Stimulated activated CD8-positive, alpha-beta memory T cell treated with anti-CD3 and anti-CD28 coated beads, Interleukin-12 subunit alpha, Interleukin-12 subunit beta, amount 100 ng/mL, for 4 hours (primary cell): Measurements from ENCODE around the gene MACIR.
"Not testable (repeated sequence)": the region's sequence is repeated elsewhere in the genome, so short reads cannot be mapped to it uniquely, and the experiment has no call there.

Experiments used
- DNase-seq: peaks from one replicate; pipeline ENCODE4 v3.0.0-alpha.2; 2020; ENCODE audit warnings: low read depth

Gene MACIR

DNA sequence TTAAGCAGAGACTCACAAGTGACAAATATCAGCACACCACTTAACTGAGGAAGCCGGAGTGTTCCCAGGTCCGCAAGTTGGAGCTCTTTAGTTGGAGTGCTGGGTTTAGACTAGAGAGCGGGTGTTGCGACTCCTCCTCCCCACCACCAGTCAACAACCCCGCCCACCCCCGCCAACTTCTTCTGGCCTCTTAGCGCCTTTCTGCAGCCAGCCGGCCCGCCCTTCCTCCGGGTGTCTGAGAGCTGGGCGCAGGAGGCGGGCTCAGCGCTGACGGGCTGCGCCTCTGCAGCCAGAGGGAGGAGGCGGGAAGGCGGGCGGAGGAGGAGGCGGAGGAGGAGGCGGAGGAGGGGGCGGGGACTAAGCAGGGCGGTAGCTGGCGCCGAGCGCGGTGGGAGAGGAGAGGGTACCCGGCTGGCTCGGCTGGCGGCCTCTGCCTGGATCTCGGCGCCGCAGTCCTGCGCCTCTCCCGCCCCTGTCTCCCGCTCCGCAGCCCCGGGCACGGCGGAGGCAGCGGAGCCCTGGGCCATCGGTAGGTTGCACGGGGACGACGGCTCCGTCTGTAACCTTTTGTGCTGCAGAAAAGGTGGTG is at the start of gene MACIR:
Gene MACIR (plus strand): TSS at position 396 of the 589 bp plus-strand sequence. CDS start 17,157 bp downstream, outside the sequence.
- peak; percentile 87 for DNase-seq

DNA sequence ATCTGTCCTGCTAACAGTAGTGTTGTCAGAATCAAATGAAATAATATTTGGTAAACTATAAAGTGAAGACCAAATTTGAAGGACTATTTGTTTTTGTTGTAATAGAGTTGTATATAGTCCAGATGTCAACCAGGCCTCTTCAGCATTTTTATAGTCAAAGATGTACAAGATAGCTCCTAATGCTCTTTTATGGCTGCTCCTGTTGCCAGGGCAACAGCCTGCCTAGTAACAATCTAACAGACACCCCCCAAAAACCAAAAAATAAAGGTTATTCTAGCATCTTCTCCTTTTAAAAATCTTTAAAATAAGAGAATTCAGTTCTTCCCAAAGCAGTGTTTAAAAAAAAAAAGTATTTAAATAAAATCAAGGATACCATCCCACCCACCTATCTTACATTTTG is 49.5 kb upstream of the MACIR start:
- no peak for DNase-seq

DNA sequence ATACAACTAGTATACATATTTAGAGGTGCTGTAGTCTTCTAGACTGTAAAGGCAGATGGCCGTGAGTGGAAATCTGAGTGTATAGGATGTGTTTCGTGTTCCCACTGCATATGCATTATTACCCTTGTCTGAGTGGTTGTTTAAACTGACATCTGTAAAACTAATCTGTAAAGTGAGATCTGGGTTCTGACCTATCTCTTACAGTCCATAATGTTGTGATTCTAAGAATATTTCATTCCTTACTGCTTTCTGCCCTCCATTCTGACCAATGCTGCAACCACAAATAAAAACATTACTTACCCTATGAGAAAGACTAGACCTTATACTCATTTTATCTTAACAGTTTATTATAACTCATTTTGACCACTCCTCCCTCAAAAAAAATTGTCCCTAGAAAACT is 47.6 kb upstream of the MACIR start:
- no peak for DNase-seq

- no peak for DNase-seq
Measured at GRCh38 chr5:103211576-103212561, 46.7 kb upstream of the MACIR start.

DNA sequence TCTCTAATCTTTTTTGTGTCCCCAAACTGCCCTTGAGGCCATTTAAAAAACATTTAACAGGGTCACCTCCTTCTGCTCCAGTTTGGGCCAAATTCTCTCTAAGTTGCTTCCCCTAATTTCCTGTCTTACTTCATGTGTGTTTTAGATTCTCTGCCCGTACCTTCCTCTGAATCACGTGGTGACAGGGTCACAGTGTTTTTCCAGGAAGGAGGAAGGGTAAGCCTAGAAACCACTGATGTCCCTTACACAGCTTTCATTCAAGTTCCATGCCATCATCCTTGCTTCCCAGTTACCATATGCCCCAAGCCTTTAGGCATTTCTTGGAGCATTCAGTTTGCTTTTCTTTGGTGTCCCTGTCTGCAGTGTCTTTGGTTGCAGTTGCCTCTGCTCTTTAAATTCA is 42.4 kb upstream of the MACIR start:
- no peak for DNase-seq

DNA sequence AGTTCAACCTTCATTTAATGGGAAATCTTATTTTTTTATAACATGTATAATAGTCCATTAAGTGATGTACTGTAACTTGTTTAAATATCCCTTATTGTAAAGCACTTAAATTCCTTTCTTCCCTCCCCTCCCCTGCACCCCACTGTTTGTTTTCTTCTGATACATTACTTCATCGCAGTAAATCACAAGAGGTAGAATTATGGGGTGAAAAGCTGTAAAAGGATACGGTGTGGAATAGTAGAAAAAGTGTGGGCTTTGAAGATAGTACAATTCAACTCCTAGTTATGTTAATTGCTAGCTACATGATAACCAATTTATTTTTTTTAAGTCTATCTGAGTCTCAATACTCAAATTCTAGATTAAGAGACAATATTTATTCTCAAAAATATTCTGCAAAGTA is 41.9 kb upstream of the MACIR start:
- no peak for DNase-seq

- DNase-seq, result no peak
Measured at GRCh38 chr5:103217101-103217500, 41.5 kb upstream of the MACIR start.

GRCh38 chr5:103218164-103218563 is 40.4 kb upstream of the MACIR start:
- DNase-seq, result no peak

GRCh38 chr5:103219074-103219473 is 39.5 kb upstream of the MACIR start:
- DNase-seq, result not testable (repeated sequence)

- no peak for DNase-seq
Measured at GRCh38 chr5:103223031-103223955, 35.3 kb upstream of the MACIR start.

GRCh38 chr5:103224118-103224893 is 34.3 kb upstream of the MACIR start:
- DNase-seq, result no peak

GRCh38 chr5:103224894-103225246 is 33.7 kb upstream of the MACIR start:
- no peak for DNase-seq

GRCh38 chr5:103228061-103228460 is 30.5 kb upstream of the MACIR start:
- DNase-seq, result no peak

DNA sequence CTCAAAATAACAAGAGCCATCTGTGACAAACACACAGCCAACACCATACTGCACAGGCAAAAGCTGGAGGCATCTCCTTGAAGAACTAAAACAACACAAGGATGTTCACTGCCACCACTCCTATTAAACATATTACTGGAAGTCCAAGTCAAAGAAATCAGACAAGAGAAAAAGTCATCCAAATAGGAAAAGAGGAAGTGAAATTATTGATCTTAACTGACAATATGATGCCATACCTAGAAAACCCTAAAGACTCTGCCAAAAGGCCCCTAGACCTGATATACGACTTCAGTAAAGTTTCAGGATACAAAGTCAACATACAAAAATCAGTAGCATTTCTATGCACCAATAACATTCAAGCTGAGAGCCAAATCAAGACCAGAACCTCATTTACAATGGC is 30.0 kb upstream of the MACIR start:
- no peak for DNase-seq

- DNase-seq, result no peak
Measured at GRCh38 chr5:103232393-103232999, 26.1 kb upstream of the MACIR start.

DNA sequence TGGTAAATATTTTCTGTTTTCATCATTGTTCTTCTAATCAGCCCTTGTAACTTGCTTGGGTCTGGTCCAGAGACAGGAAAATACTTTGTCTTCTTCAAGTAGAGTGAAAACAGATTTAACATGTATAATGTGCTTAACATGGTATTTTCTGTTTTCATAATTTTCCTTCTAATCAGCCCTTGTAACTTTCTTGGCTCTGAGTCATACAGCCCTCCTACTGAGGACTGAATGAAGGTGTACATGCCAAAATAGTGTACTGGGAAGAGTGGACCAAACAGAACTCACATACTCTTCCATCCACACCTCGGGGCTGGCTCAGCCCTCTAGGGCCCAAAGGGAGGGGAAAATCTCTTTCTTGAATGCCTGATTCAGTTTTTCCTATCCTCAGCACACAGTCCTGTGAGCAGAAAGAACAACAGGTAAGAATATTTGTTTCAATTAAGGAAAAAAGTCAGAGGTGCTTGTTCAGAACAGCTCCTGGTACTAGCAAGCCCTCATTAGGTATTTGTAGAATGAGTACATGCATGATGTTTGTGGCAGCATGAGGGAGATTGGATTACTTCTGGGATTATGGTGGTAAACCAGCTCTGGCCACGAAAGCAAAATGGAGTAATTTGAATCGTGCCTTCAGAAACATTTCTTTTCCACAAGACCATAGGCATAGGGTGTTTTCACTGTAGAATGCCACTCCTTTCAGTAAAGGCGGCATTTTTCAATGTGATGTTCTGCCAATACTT is 24.2 kb upstream of the MACIR start:
- no peak for DNase-seq

- no peak for DNase-seq
Measured at GRCh38 chr5:103235891-103236290, 22.7 kb upstream of the MACIR start.

DNA sequence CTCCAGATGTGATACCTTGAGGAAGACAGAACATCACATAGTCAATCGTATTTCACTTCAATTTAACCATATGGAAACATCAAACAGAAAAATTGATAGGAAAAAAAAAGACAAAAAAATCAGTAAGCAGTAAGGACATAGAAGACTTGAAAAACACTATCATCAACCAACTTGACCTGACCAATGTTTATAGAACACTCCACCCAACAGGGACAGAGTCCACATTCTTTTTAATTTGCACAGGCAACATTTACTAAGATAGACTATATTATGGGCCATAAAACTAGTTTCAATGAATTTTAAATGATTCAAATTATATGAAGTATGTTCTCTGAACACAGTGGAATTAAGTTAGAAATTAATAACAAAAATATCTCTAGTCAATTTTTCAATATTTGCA is 20.8 kb upstream of the MACIR start:
- DNase-seq, result no peak

DNA sequence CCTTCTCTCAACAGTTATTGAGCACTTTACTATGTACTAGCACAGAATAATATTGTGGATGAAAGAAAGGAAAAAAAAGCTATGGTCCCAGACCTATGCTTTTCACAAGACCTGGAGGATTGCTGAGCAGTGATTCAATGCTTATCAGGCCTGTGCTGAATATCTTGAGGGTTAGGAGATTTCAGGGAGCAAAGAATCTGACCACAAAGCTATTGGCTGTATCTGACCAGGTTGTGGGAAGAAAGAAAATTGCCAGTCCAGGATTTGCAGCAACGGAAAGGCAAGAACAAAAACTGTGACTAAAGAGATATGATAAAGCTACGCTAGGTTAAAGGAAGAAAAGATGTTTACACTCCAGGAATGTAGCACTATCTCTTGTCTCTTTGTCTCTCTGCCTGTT is 14.9 kb upstream of the MACIR start:
- DNase-seq, result no peak

DNA sequence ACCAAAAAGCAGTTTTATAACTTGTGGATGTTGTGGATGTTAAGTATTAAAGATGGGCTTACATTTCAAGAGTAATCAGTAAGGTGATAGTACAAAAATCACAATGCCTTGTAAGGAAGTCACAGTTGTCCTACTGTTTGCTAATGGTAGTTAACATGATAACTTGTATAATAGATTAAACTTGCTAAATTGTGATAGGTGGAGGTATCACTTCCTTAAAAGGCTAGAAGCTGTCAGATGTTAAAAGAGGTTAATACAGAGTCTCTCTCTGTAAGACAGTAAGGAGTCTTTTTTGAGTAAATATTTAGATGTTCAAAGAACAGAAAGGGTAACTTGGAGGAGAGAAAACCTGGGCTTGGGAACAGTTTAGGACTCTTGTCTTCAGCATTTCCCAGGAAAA is 14.2 kb upstream of the MACIR start:
- no peak for DNase-seq

GRCh38 chr5:103245761-103246160 is 12.8 kb upstream of the MACIR start:
- DNase-seq, result no peak
